CD8-positive, alpha-beta memory T cell (primary cell): ENCODE results near the gene MAN2A1. TPM values are rescaled to one million over a fixed set of nuclear protein-coding genes. Genes with fewer than 3 reads are reported as not detected.

Source experiments
- CTCF ChIA-PET: fragments of 350-600 bp; sonication (Branson Sonifier 250); formaldehyde crosslinking; loops from one replicate; lab custom pipeline; 2021; ENCODE audit warnings: antibody characterized with exemption; lab: Charles Lee
- POLR2A ChIA-PET: fragments of 350-600 bp; sonication (Branson Sonifier 250); formaldehyde crosslinking; loops from one replicate; lab custom pipeline; 2021; ENCODE audit warnings: antibody characterized with exemption; lab: Charles Lee
- DNase-seq, 5 donors: peaks; one replicate each; pipeline versions ENCODE4 v3.0.0 to v3.0.0-alpha.2; 2020 to 2022; ENCODE audit warnings: mixed read lengths in 1 of 5
- H3K27ac ChIP-seq: one replicate; pipeline ENCODE4 v1.7.0; 2013; ENCODE audit warnings: low read depth, mild to moderate bottlenecking, low read length, moderate library complexity
- H3K27me3 ChIP-seq: 2 replicates; pipeline ENCODE4 v1.7.0; 2013; ENCODE audit warnings: low read length, mild to moderate bottlenecking; ENCODE audit not compliant: insufficient read depth, poor library complexity, severe bottlenecking
- H3K36me3 ChIP-seq: 2 replicates; pipeline ENCODE4 v1.7.0; 2013; ENCODE audit warnings: mild to moderate bottlenecking, low read length, moderate library complexity; ENCODE audit not compliant: insufficient read depth
- H3K4me1 ChIP-seq: 2 replicates; pipeline ENCODE4 v1.7.0; 2013; ENCODE audit warnings: mild to moderate bottlenecking, low read length, moderate library complexity; ENCODE audit not compliant: insufficient read depth
- H3K4me3 ChIP-seq: 2 replicates; pipeline ENCODE4 v1.7.0; 2013; ENCODE audit warnings: mild to moderate bottlenecking, low read length
- H3K9me3 ChIP-seq: 2 replicates; pipeline ENCODE4 v1.7.0; 2013; ENCODE audit warnings: mild to moderate bottlenecking, low read length
- H3K27ac Mint-ChIP-seq, 8 donors: one replicate each; pipeline ENCODE4 v1.8.0; 2020 to 2021; ENCODE audit warnings: mixed read lengths in 8 of 8, mild to moderate bottlenecking in 6 of 8, inconsistent platforms in 3 of 8, moderate library complexity in 3 of 8
- H3K27me3 Mint-ChIP-seq, 2 donors: one replicate each; pipeline ENCODE4 v1.8.0; 2020 to 2021; ENCODE audit warnings: mixed read lengths in 2 of 2, mild to moderate bottlenecking in 1 of 2, moderate library complexity in 1 of 2
- H3K36me3 Mint-ChIP-seq, 3 donors: one replicate each; pipeline ENCODE4 v1.8.0; 2020 to 2021; ENCODE audit warnings: mixed read lengths in 3 of 3, inconsistent platforms in 1 of 3, mild to moderate bottlenecking in 1 of 3
- H3K4me1 Mint-ChIP-seq, 3 donors: one replicate each; pipeline ENCODE4 v1.8.0; 2020 to 2021; ENCODE audit warnings: mixed read lengths in 3 of 3, inconsistent platforms in 1 of 3, mild to moderate bottlenecking in 1 of 3
- H3K4me3 Mint-ChIP-seq, 7 donors: one replicate each; pipeline ENCODE4 v1.8.0; 2020 to 2021; ENCODE audit warnings: mixed read lengths in 7 of 7, mild to moderate bottlenecking in 6 of 7, moderate library complexity in 4 of 7, inconsistent platforms in 2 of 7
- H3K9me3 Mint-ChIP-seq, 5 donors: one replicate each; pipeline ENCODE4 v1.8.0; 2020 to 2022; ENCODE audit warnings: mixed read lengths in 5 of 5, mild to moderate bottlenecking in 3 of 5, moderate library complexity in 2 of 5, inconsistent platforms in 1 of 5
- polyA plus RNA-seq: library from polyadenylated mRNA; unstranded; fragments of 300-500 nt; fragmentation: Illumina TruSeq; gene quantifications from one replicate; pipeline ENCODE4 v1.2.3, GENCODE V29; 2021
- total RNA-seq, 2 experiments: library from RNA; stranded (reverse); gene quantifications; one replicate each; pipeline ENCODE4 v1.2.3, GENCODE V29; 2021

The MAN2A1 gene
- total and polyA plus RNA-seq, 3 experiments from 2014 or later = 28.1 to 30.8 (median 28.9) TPM

DNA sequence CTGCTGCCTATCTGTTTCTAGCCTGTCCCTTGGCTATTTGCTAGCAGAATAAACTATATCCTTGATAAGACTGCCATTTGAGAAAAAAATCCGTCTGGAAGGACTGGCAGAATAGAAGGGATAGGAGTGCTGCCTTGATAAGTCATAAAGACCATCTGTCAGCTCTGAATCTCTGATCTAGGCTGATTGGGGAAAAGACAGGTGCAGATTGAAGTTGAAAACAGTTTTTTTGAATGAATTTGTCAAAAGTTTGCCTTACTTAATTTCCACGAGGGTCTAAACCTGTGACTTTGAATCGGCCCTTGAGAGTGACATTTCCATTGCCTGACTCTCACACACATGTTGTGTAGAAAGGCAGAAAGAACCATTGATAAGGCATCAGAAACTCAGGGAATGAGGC, 218.6 kb downstream of the MAN2A1 start:
- no peak for DNase-seq
- Histone ChIP-seq H3K4me3 (no peak overlapping the region), H3K9me3 (no peaks in the 10 kb centered on the region), H3K4me1 (no peaks in the 10 kb centered on the region), H3K36me3 (no peaks in the 10 kb centered on the region), H3K27ac (no peak overlapping the region), H3K27me3 (no peaks in the 10 kb centered on the region)
- peaks cover 0 to 7% (median 3%) of the 10 kb centered on the region in 3 donors for H3K36me3 Mint-ChIP-seq
- H3K4me3 Mint-ChIP-seq = no peak overlapping the region
- POLR2A ChIA-PET = no interaction called here
- H3K27me3 Mint-ChIP-seq = no peaks in the 10 kb centered on the region
- H3K4me1 Mint-ChIP-seq = peaks cover 0 to 7% (median 0%) of the 10 kb centered on the region in 3 donors
- no peaks in the 10 kb centered on the region for H3K9me3 Mint-ChIP-seq
- H3K27ac Mint-ChIP-seq = no peak overlapping the region
- CTCF ChIA-PET = no interaction called here

DNA sequence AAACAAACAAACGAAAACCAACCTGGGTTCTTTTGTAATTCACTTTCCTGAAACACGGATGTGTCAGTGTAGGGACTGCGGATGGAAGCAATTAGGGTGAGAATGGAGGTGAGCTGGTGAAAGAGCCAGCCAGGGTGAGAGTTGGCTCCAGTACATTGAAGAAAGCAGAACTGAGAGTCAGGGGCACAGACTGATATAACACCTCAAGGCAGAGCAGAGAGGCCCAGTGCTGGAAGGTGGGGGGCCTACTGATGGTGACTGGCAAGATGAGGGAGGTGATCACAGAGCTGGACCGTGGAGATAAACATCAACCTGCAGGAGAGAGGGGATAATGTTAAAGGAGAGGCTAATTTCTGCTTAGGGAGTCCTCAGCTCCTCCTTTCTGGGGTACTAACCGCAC, 221.1 kb downstream of the MAN2A1 start:
- Mint-ChIP-seq H3K27ac (no peak overlapping the region), H3K4me3 (no peak overlapping the region), H3K4me1 (peaks cover 0 to 7% (median 4%) of the 10 kb centered on the region in 3 donors), H3K9me3 (no peaks in the 10 kb centered on the region), H3K36me3 (peaks cover 0 to 7% (median 3%) of the 10 kb centered on the region in 3 donors), H3K27me3 (no peaks in the 10 kb centered on the region)
- no peaks in the 10 kb centered on the region for H3K27me3 ChIP-seq
- CTCF ChIA-PET = no interaction called here
- H3K4me3 ChIP-seq = no peak overlapping the region
- H3K4me1 ChIP-seq = no peaks in the 10 kb centered on the region
- H3K9me3 ChIP-seq = no peaks in the 10 kb centered on the region
- DNase-seq = no peak
- H3K27ac ChIP-seq = no peak overlapping the region
- no peaks in the 10 kb centered on the region for H3K36me3 ChIP-seq
- POLR2A ChIA-PET = no interaction called here

DNA sequence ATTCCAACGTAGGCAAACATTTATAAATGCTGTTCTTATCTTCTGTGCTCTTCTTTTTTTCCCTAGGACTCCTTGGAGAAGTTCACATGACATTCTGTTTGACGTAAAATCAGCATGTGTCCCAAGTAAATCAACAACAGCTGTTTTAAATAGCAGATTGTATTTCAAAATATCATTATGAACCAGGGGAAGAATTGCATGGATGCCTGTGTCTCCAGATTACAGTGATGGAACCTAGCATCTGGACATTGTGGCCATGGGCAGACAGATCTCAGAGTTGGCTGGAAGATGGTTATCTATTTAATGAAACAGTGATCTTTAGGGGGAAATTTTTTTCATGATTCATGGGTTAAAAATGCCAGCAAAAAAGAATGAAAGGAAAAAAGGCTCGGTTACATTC, 222.0 kb downstream of the MAN2A1 start:
- Histone ChIP-seq H3K27me3 (no peaks in the 10 kb centered on the region), H3K36me3 (no peaks in the 10 kb centered on the region), H3K4me1 (no peaks in the 10 kb centered on the region), H3K9me3 (no peaks in the 10 kb centered on the region), H3K27ac (no peak overlapping the region), H3K4me3 (no peak overlapping the region)
- ChIA-PET POLR2A (no interaction called here), CTCF (no interaction called here)
- Mint-ChIP-seq H3K4me1 (peaks cover 2 to 7% (median 4%) of the 10 kb centered on the region in 3 donors), H3K27me3 (no peaks in the 10 kb centered on the region), H3K27ac (no peak overlapping the region), H3K36me3 (peaks cover 0 to 6% (median 3%) of the 10 kb centered on the region in 3 donors), H3K9me3 (no peaks in the 10 kb centered on the region), H3K4me3 (no peak overlapping the region)
- no peak for DNase-seq

DNA sequence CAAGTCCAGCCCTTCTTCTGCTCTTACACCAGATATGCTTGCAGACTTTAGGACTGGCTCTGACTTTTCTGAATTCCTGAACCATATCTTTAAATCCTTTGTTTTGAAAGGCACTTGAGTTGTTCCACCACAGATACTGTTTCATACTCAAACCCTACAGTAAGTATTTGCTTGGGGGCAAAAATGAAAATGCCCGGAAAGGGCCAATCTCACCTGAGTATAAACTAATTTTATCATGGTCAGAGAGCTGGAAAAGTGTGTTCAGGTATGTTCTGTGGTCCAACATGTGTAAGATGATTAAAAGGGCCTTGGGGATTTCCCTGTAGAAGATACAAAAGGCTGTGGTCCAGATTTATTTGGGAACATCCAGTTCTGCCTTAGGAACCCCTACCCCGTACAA, 225.2 kb downstream of the MAN2A1 start:
- peaks cover 0 to 7% (median 0%) of the 10 kb centered on the region in 3 donors for H3K36me3 Mint-ChIP-seq
- H3K27ac Mint-ChIP-seq = no peak overlapping the region
- Histone ChIP-seq H3K36me3 (no peaks in the 10 kb centered on the region), H3K4me3 (no peak overlapping the region), H3K9me3 (no peaks in the 10 kb centered on the region), H3K27ac (no peak overlapping the region), H3K4me1 (no peaks in the 10 kb centered on the region), H3K27me3 (no peaks in the 10 kb centered on the region)
- no peak for DNase-seq
- H3K27me3 Mint-ChIP-seq = no peaks in the 10 kb centered on the region
- CTCF ChIA-PET = no interaction called here
- H3K4me1 Mint-ChIP-seq = peaks cover 2 to 8% (median 4%) of the 10 kb centered on the region in 3 donors
- POLR2A ChIA-PET = interaction anchor here (0.6 kb wide), 1 partner anchor 74 kb away, joined by 5 read pairs; no protein-coding TSS in a partner anchor
- peaks cover 0 to 2% (median 0%) of the 10 kb centered on the region in 5 donors for H3K9me3 Mint-ChIP-seq
- no peak overlapping the region for H3K4me3 Mint-ChIP-seq

DNA sequence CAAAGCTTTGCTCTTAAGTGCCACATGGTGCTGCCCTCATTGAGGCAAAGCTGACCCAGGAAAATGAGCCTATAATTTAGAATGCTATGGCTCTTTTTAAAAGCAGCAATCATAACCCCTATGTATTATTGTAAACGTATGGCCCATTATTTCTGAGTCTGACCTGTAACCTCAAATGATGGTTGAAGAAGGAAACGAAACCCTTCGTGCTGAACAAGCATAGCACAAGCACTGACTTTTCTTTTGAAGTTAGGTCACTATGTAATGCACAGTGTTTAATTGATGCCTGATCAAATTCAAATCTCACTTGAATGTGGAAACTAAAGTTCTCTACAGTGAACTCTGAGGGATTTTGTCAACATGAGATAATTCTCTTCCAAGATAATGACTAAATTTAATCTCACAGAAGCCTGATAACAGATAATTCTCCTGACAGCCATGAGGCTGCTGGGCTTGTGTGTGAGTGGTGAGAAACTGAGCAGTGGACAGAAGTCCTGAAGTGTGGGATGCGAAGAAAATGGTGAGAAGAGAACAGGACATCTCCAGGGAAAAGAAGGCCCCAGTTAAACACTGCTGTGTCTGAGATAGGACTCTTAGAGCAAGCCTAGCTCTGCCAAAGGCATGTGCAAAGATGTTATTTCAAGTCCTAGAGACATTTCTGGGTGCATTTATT, 226.9 kb downstream of the MAN2A1 start:
- Histone ChIP-seq H3K4me1 (peaks cover 15% of the 10 kb centered on the region), H3K27me3 (no peaks in the 10 kb centered on the region), H3K36me3 (no peaks in the 10 kb centered on the region), H3K27ac (no peak overlapping the region), H3K4me3 (no peak overlapping the region), H3K9me3 (no peaks in the 10 kb centered on the region)
- no peak for DNase-seq
- peaks cover 15 to 25% (median 21%) of the 10 kb centered on the region in 3 donors for H3K4me1 Mint-ChIP-seq
- no peak overlapping the region for H3K27ac Mint-ChIP-seq
- CTCF ChIA-PET = no interaction called here
- peaks cover 0 to 8% (median 0%) of the 10 kb centered on the region in 3 donors for H3K36me3 Mint-ChIP-seq
- H3K9me3 Mint-ChIP-seq = peaks cover 0 to 2% (median 0%) of the 10 kb centered on the region in 5 donors
- H3K27me3 Mint-ChIP-seq = no peaks in the 10 kb centered on the region
- H3K4me3 Mint-ChIP-seq = no peak overlapping the region
- POLR2A ChIA-PET = no interaction called here
